Neural cell (in vitro differentiated cells): Measurements from ENCODE around the gene PCGF6. TPM values are rescaled to one million over a fixed set of nuclear protein-coding genes. Genes with fewer than 3 reads are reported as not detected.

ENCODE experiments used
- H2AFZ ChIP-seq: fragments of 200-600, 300-800 bp; sonication (generic), shearing (Covaris generic); 2 replicates; pipeline ENCODE4 v1.6.0; 2014; ENCODE audit warnings: low read depth, mild to moderate bottlenecking, antibody characterized with exemption, low read length, moderate library complexity
- H3F3A ChIP-seq: fragments of 200-600 bp; shearing (Covaris generic); 2 replicates; pipeline ENCODE4 v1.6.1; 2016; ENCODE audit warnings: mild to moderate bottlenecking, moderate library complexity, mixed read lengths, antibody characterized with exemption, low read length; ENCODE audit not compliant: insufficient read depth, poor library complexity, severe bottlenecking
- H3K27ac ChIP-seq: fragments of 200-600, 300-800 bp; sonication (generic), shearing (Covaris generic); 2 replicates; pipeline ENCODE4 v1.5.1; 2014; ENCODE audit warnings: mild to moderate bottlenecking, low read length, moderate library complexity
- H3K27me3 ChIP-seq: fragments of 300-800, 200-600 bp; sonication (generic), shearing (Covaris generic); 2 replicates; pipeline ENCODE4 v1.6.0; 2014; ENCODE audit warnings: mild to moderate bottlenecking, low read depth, low read length, moderate library complexity; ENCODE audit not compliant: insufficient read depth
- H3K36me3 ChIP-seq: fragments of 300-800, 200-600 bp; sonication (generic), shearing (Covaris generic); 2 replicates; pipeline ENCODE4 v1.5.1; 2014; ENCODE audit warnings: mild to moderate bottlenecking, antibody characterized with exemption, low read length, moderate library complexity; ENCODE audit not compliant: insufficient read depth
- H3K4me2 ChIP-seq: fragments of 300-800, 200-600 bp; sonication (generic), shearing (Covaris generic); 2 replicates; pipeline ENCODE4 v1.6.0; 2014; ENCODE audit warnings: mild to moderate bottlenecking, low read length
- H3K4me3 ChIP-seq: fragments of 300-800, 200-600 bp; sonication (generic), shearing (Covaris generic); 2 replicates; pipeline ENCODE4 v1.5.1; 2014; ENCODE audit warnings: mild to moderate bottlenecking, low read length, moderate library complexity
- H3K79me2 ChIP-seq: fragments of 200-600 bp; shearing (Covaris generic); replicated peaks from 2 replicates; pipeline ENCODE4 v1.6.0; 2014; ENCODE audit warnings: mild to moderate bottlenecking, low read length, moderate library complexity; ENCODE audit not compliant: insufficient read depth
- H3K9ac ChIP-seq: fragments of 300-800, 200-600 bp; sonication (generic), shearing (Covaris generic); 2 replicates; pipeline ENCODE4 v1.6.1; 2016; ENCODE audit warnings: mild to moderate bottlenecking, low read length, mixed read lengths
- H3K9me2 ChIP-seq: fragments of 200-600 bp; shearing (Covaris generic); 2 replicates; pipeline ENCODE4 v1.6.1; 2016; ENCODE audit warnings: mild to moderate bottlenecking, low read length, mixed read lengths; ENCODE audit not compliant: insufficient read depth
- H3K9me3 ChIP-seq: fragments of 200-600, 300-800 bp; sonication (generic), shearing (Covaris generic); 2 replicates; pipeline ENCODE4 v1.6.1; 2016; ENCODE audit warnings: mild to moderate bottlenecking, mixed run types, low read length, moderate library complexity, mixed read lengths
- H4K20me1 ChIP-seq: fragments of 200-600 bp; shearing (Covaris generic); 2 replicates; pipeline ENCODE4 v1.6.1; 2016; ENCODE audit warnings: mild to moderate bottlenecking, mixed run types; ENCODE audit not compliant: insufficient read depth
- EP300 ChIP-seq: fragments of 450-650 bp; conservative IDR thresholded peaks from 2 replicates; pipeline ENCODE4 v1.6.1; 2014; ENCODE audit warnings: antibody characterized with exemption, mild to moderate bottlenecking, moderate library complexity; ENCODE audit not compliant: poor library complexity, severe bottlenecking
- EZH2 ChIP-seq: fragments of 200-600, 300-800 bp; shearing (Covaris generic), sonication (generic); IDR thresholded peaks from 2 replicates; pipeline ENCODE4 v1.6.1; 2014; ENCODE audit warnings: antibody characterized with exemption, low read length, borderline replicate concordance, mild to moderate bottlenecking; ENCODE audit not compliant: insufficient read depth, poor library complexity, severe bottlenecking
- MXI1 ChIP-seq: fragments of 450-650 bp; conservative IDR thresholded peaks from 2 replicates; pipeline ENCODE4 v1.6.1; 2014; ENCODE audit warnings: antibody characterized with exemption, mild to moderate bottlenecking; ENCODE audit not compliant: poor library complexity, severe bottlenecking
- POLR2AphosphoS5 ChIP-seq: IDR thresholded peaks from 2 replicates; pipeline ENCODE4 v1.6.1; 2012
- RAD21 ChIP-seq: fragments of 450-650 bp; conservative IDR thresholded peaks from 2 replicates; pipeline ENCODE4 v1.6.1; 2014; ENCODE audit warnings: antibody characterized with exemption, mild to moderate bottlenecking, moderate library complexity
- SMC3 ChIP-seq: fragments of 450-650 bp; conservative IDR thresholded peaks from 2 replicates; pipeline ENCODE4 v1.6.1; 2014; ENCODE audit warnings: antibody characterized with exemption, mild to moderate bottlenecking, moderate library complexity; ENCODE audit not compliant: poor library complexity
- TAF1 ChIP-seq: IDR thresholded peaks from 2 replicates; pipeline ENCODE4 v1.6.1; 2012; ENCODE audit warnings: low read depth
- polyA plus RNA-seq: library from polyadenylated mRNA; depleted of rRNA; stranded (reverse); fragments of >200 nt; gene quantifications from 2 replicates; pipeline ENCODE4 v1.2.3, GENCODE V29; 2014
- TF ChIP-seq, protein P1 (sequence below): fragments of 450-650 bp; IDR thresholded peaks from 2 replicates; pipeline ENCODE4 v1.5.1; 2014; ENCODE audit warnings: antibody characterized with exemption, mild to moderate bottlenecking, moderate library complexity; ENCODE audit not compliant: poor library complexity, severe bottlenecking
- TF ChIP-seq, protein P2 (sequence below): IDR thresholded peaks from 2 replicates; pipeline ENCODE4 v1.6.1; 2012; ENCODE audit warnings: borderline replicate concordance

The PCGF6 gene
- polyA plus RNA-seq, 1 donor from 2014 or later = 31.3 TPM

DNA sequence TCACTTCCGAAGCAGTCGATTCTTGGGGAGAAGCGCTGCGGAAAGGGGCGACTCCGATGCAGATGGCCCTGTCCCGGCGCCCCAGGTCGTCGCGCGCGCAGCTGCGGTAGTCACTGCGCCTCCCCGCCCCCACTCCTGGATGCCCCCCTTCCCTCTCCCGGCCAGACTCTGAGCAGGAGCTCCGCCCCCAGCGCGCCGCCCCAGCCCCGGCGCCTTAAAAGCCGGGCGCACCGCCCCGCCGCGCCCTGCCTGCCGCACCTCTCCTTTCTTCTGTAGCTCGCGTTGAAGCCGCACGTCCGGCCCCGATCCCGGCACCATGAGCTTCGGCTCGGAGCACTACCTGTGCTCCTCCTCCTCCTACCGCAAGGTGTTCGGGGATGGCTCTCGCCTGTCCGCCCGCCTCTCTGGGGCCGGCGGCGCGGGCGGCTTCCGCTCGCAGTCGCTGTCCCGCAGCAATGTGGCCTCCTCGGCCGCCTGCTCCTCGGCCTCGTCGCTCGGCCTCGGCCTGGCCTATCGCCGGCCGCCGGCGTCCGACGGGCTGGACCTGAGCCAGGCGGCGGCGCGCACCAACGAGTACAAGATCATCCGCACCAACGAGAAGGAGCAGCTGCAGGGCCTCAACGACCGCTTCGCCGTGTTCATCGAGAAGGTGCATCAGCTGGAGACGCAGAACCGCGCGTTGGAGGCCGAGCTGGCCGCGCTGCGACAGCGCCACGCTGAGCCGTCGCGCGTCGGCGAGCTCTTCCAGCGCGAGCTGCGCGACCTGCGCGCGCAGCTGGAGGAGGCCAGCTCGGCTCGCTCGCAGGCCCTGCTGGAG lies 73.8 kb downstream of the PCGF6 start, which contains the start of gene INA:
TSS of gene INA (plus strand) at position 243 of the 817 bp plus-strand sequence. CDS start at position 317, 74 bp downstream.
- Histone ChIP-seq H3K9me2 (no peaks in the 10 kb centered on the region), H3K4me3 (peak within 1 kb of the TSS; percentile 97), H4K20me1 (peaks cover 10% of the 10 kb centered on the region), H3K4me2 (peak within 1 kb of the TSS; percentile 53), H3K79me2 (peaks cover 58% of the 10 kb centered on the region), H3F3A (no peaks in the 10 kb centered on the region), H2AFZ (peak within 1 kb of the TSS; percentile 71), H3K36me3 (no peaks in the 10 kb centered on the region), H3K27ac (peak within 1 kb of the TSS; percentile 92), H3K9ac (peak within 1 kb of the TSS; percentile 97), H3K9me3 (no peaks in the 10 kb centered on the region), H3K27me3 (peaks cover 10% of the 10 kb centered on the region)
- TF ChIP-seq, protein P1, sequence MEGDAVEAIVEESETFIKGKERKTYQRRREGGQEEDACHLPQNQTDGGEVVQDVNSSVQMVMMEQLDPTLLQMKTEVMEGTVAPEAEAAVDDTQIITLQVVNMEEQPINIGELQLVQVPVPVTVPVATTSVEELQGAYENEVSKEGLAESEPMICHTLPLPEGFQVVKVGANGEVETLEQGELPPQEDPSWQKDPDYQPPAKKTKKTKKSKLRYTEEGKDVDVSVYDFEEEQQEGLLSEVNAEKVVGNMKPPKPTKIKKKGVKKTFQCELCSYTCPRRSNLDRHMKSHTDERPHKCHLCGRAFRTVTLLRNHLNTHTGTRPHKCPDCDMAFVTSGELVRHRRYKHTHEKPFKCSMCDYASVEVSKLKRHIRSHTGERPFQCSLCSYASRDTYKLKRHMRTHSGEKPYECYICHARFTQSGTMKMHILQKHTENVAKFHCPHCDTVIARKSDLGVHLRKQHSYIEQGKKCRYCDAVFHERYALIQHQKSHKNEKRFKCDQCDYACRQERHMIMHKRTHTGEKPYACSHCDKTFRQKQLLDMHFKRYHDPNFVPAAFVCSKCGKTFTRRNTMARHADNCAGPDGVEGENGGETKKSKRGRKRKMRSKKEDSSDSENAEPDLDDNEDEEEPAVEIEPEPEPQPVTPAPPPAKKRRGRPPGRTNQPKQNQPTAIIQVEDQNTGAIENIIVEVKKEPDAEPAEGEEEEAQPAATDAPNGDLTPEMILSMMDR = peak; percentile 55
- TF ChIP-seq EP300 (peak; percentile 31), POLR2AphosphoS5 (peak; percentile 98), MXI1 (peak; percentile 80), EZH2 (no peak), TAF1 (peak; percentile 95), SMC3 (peak; percentile 37), RAD21 (peak; percentile 50)
- TF ChIP-seq, protein P2, sequence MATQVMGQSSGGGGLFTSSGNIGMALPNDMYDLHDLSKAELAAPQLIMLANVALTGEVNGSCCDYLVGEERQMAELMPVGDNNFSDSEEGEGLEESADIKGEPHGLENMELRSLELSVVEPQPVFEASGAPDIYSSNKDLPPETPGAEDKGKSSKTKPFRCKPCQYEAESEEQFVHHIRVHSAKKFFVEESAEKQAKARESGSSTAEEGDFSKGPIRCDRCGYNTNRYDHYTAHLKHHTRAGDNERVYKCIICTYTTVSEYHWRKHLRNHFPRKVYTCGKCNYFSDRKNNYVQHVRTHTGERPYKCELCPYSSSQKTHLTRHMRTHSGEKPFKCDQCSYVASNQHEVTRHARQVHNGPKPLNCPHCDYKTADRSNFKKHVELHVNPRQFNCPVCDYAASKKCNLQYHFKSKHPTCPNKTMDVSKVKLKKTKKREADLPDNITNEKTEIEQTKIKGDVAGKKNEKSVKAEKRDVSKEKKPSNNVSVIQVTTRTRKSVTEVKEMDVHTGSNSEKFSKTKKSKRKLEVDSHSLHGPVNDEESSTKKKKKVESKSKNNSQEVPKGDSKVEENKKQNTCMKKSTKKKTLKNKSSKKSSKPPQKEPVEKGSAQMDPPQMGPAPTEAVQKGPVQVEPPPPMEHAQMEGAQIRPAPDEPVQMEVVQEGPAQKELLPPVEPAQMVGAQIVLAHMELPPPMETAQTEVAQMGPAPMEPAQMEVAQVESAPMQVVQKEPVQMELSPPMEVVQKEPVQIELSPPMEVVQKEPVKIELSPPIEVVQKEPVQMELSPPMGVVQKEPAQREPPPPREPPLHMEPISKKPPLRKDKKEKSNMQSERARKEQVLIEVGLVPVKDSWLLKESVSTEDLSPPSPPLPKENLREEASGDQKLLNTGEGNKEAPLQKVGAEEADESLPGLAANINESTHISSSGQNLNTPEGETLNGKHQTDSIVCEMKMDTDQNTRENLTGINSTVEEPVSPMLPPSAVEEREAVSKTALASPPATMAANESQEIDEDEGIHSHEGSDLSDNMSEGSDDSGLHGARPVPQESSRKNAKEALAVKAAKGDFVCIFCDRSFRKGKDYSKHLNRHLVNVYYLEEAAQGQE = peak; percentile 91

DNA sequence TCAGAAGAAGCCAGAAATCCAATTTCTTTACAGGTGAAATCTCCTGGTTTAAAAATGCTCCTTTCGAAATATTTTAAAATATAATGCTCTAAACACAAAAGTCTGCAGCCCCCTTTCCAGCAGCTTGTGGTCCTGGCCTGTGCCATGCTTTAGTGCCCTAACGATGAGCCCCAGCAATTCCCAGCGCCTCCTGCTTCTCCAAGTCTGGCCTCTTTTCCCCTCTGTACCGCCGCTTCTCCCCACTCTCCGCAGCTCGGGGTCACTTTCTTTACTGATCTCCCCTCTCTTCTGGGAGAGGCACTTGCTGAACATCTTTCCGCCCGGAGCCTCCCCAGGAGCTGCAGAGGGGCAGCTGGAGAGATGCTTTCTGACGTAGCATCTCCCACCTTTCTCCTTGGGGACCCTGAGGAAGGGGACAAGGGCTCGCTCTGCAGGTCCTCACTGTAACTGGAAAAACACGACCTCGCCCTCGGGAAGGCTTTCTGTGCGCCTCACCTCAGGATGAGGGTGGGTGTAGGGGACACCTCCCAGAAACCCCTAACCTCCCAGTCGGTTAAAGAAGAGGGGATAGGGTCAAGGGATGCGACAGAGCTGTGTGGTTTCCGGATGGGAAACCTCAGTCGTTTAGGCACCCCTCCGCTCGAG lies 74.6 kb downstream of the PCGF6 start:
- Histone ChIP-seq H4K20me1 (peaks cover 10% of the 10 kb centered on the region), H3K9me3 (no peaks in the 10 kb centered on the region), H3K36me3 (no peaks in the 10 kb centered on the region), H3K27ac (peak overlapping the region; percentile 92), H3K4me2 (peak overlapping the region; percentile 53), H3K9me2 (no peaks in the 10 kb centered on the region), H3K4me3 (peak overlapping the region; percentile 97), H2AFZ (peak overlapping the region; percentile 71), H3K9ac (peak overlapping the region; percentile 97), H3F3A (no peaks in the 10 kb centered on the region), H3K79me2 (peaks cover 52% of the 10 kb centered on the region), H3K27me3 (peaks cover 10% of the 10 kb centered on the region)
- TF ChIP-seq, protein P2 = no peak
- TF ChIP-seq SMC3 (no peak), MXI1 (no peak), RAD21 (no peak), EZH2 (no peak), POLR2AphosphoS5 (no peak)
- TF ChIP-seq, protein P1 = no peak
